SK-N-DZ (cell line): Measurements from ENCODE around the gene MYG1. TPM values are rescaled to one million over a fixed set of nuclear protein-coding genes. Genes with fewer than 3 reads are reported as not detected.
A peak's percentile ranks its signal among the peaks of the same experiment; 100 is the strongest.

Experiments
- DNase-seq: peaks from one replicate; pipeline ENCODE4 v3.0.0-alpha.2; 2015; ENCODE audit warnings: low spot score
- polyA plus RNA-seq, 2 experiments: library from polyadenylated mRNA; depleted of rRNA; stranded (reverse); fragments of >200 nt; gene quantifications; 2 replicates each; pipeline ENCODE4 v1.2.3, GENCODE V29; 2014

Gene MYG1
- polyA plus RNA-seq (2014; cell fraction: cytosol; rRNA removed), result 99.9 and 106 TPM in 2 replicates
- polyA plus RNA-seq (2014; cell fraction: nucleus; rRNA removed), result 62.8 and 70.8 TPM in 2 replicates

- peak; percentile 89 for DNase-seq
Observed at GRCh38 chr12:53299454-53300180, at the start of gene MYG1. Gene MYG1 (plus strand): TSS chr12:53299695. CDS start chr12:53299738, 43 bp downstream.

GRCh38 chr12:53251477-53252348 is 47.8 kb upstream of the MYG1 start:
- DNase-seq, result peak; percentile 83

GRCh38 chr12:53252349-53252916 is 47.1 kb upstream of the MYG1 start:
- DNase-seq, result no peak

GRCh38 chr12:53253298-53253697 is 46.2 kb upstream of the MYG1 start:
- DNase-seq, result no peak

GRCh38 chr12:53254816-53255545 is 44.5 kb upstream of the MYG1 start:
- no peak for DNase-seq

GRCh38 chr12:53255996-53256395 is 43.5 kb upstream of the MYG1 start:
- no peak for DNase-seq

- DNase-seq, result no peak
Observed at GRCh38 chr12:53258541-53259539, 40.7 kb upstream of the MYG1 start.

- no peak for DNase-seq
Observed at GRCh38 chr12:53259891-53260290, 39.6 kb upstream of the MYG1 start.

GRCh38 chr12:53265783-53266182 is 33.7 kb upstream of the MYG1 start:
- no peak for DNase-seq

GRCh38 chr12:53267306-53267998 is 32.0 kb upstream of the MYG1 start:
- DNase-seq, result no peak

GRCh38 chr12:53267999-53268629 is 31.4 kb upstream of the MYG1 start, which contains the start of gene ESPL1:
Gene ESPL1 (plus strand): TSS chr12:53268299. CDS start chr12:53268767, 468 bp downstream.
- DNase-seq, result peak; percentile 81

- DNase-seq, result no peak
Observed at GRCh38 chr12:53268630-53269562, 30.6 kb upstream of the MYG1 start.

- DNase-seq, result no peak
Observed at GRCh38 chr12:53274445-53274844, 25.1 kb upstream of the MYG1 start.

GRCh38 chr12:53276511-53276910 is 23.0 kb upstream of the MYG1 start:
- DNase-seq, result no peak

- DNase-seq, result no peak
Observed at GRCh38 chr12:53277981-53278380, 21.5 kb upstream of the MYG1 start.

- no peak for DNase-seq
Observed at GRCh38 chr12:53279283-53279869, 20.1 kb upstream of the MYG1 start.

- DNase-seq, result no peak
Observed at GRCh38 chr12:53279888-53280498, 19.5 kb upstream of the MYG1 start.
